K562 (cell line): ENCODE data around the gene SAP30BP. TPM values are rescaled to one million over a fixed set of nuclear protein-coding genes. Genes with fewer than 3 reads are reported as not detected.
A peak's percentile ranks its signal among the peaks of the same experiment; 100 is the strongest.

Source experiments
- POLR3G ChIP-seq: IDR thresholded peaks from 2 replicates; pipeline ENCODE4 v1.6.1; 2011; ENCODE audit not compliant: insufficient read length, insufficient replicate concordance; ENCODE audit errors: extremely low read depth
- ZNF217 ChIP-seq: sonication (generic); formaldehyde crosslinking; IDR thresholded peaks from 2 replicates; pipeline ENCODE4 v1.8.0; 2022; ENCODE audit warnings: mild to moderate bottlenecking, missing genetic modification reagents
- polyA plus RNA-seq, 8 experiments: library from polyadenylated mRNA; depleted of rRNA in 4 of 8; stranded (reverse) in 5 of 8; unstranded in 3 of 8; fragments of >200 nt; fragmentation: Nextera tagmentation in 2 of 8; fragmentation: Illumina TruSeq in 1 of 8; extraction: Ambion mirVana in 2 of 8; extraction: Trizol in 1 of 8; gene quantifications; 2 replicates each; pipeline versions ENCODE4 v1.2.1 to v1.2.3, GENCODE V29; 2011 to 2014; ENCODE audit warnings: inconsistent platforms in 1 of 8, missing spikeins in 1 of 8
- total RNA-seq, 7 experiments: library from RNA; depleted of rRNA in 6 of 7; stranded (reverse); fragments of >200 nt in 6 of 7; fragmentation: Illumina TruSeq in 2 of 7; extraction: Trizol in 2 of 7; gene quantifications; 2 replicates each; pipeline versions ENCODE4 v1.2.1 to v1.2.3, GENCODE V29; 2011 to 2021; ENCODE audit warnings: low replicate concordance in 1 of 7
- TF ChIP-seq, protein P1 (sequence below): fragments of 250-450 bp; sonication (Bioruptor Pico); IDR thresholded peaks from 2 replicates; pipeline ENCODE4 v1.5.0; 2021; ENCODE audit warnings: mild to moderate bottlenecking, borderline replicate concordance
- TF ChIP-seq, protein P2 (sequence below), 3 experiments: IDR thresholded peaks in 2 of 3; conservative IDR thresholded peaks in 1 of 3; 2 replicates each; pipeline ENCODE4 v1.5.1; 2011 to 2012; ENCODE audit warnings: low read length in 3 of 3, mild to moderate bottlenecking in 3 of 3, control low read depth in 2 of 3, improper control_type of control experiment in 1 of 3, inconsistent platforms in 1 of 3, low read depth in 1 of 3, mixed read lengths in 1 of 3, moderate library complexity in 1 of 3; ENCODE audit not compliant: insufficient read depth in 2 of 3

SAP30BP gene
- total and polyA plus RNA-seq, 9 of the 15 experiments (the other 6 are each of a cell fraction or from before 2014, with no cell fraction given), result 45.3 to 154 (median 71.7) TPM

DNA sequence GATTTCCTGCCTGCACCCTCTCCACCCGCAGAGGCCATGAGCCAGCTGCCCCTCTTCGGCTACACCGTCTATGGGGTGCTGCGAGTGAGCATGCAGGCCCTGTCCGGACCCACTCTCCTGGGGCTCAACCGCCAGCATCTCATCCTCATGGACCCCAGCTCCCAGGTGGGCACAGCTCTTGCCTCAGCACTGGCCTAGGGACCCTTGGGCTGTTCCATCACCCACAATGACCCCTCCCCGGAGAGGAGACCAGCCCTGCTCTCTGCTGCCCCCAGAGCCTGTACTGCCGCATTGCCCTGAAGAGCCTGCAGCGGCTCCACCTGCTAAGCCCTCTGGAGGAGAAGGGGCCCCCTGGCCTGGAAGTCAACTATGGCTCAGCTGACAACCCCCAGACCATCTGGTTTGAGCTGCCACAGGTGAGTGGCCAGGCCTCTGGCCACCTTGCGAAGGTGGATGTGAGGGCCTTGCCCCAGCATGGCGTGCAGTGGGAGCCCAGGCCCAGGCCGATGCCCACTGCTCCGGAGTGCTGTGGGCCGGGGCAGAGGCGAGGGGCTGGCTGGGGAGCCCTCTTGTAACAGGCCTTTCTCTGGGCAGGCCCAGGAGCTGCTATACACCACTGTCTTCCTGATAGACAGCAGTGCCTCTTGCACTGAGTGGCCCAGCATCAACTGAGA lies 41.2 kb upstream of the SAP30BP start (continued):
- TF ChIP-seq, protein P1, sequence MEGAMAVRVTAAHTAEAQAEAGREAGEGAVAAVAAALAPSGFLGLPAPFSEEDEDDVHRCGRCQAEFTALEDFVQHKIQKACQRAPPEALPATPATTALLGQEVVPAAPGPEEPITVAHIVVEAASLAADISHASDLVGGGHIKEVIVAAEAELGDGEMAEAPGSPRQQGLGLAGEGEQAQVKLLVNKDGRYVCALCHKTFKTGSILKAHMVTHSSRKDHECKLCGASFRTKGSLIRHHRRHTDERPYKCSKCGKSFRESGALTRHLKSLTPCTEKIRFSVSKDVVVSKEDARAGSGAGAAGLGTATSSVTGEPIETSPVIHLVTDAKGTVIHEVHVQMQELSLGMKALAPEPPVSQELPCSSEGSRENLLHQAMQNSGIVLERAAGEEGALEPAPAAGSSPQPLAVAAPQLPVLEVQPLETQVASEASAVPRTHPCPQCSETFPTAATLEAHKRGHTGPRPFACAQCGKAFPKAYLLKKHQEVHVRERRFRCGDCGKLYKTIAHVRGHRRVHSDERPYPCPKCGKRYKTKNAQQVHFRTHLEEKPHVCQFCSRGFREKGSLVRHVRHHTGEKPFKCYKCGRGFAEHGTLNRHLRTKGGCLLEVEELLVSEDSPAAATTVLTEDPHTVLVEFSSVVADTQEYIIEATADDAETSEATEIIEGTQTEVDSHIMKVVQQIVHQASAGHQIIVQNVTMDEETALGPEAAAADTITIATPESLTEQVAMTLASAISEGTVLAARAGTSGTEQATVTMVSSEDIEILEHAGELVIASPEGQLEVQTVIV (CRISPR knock-in tag), result no peak
- no peak for TF ChIP-seq ZNF217 (CRISPR knock-in tag)
- TF ChIP-seq, protein P2, sequence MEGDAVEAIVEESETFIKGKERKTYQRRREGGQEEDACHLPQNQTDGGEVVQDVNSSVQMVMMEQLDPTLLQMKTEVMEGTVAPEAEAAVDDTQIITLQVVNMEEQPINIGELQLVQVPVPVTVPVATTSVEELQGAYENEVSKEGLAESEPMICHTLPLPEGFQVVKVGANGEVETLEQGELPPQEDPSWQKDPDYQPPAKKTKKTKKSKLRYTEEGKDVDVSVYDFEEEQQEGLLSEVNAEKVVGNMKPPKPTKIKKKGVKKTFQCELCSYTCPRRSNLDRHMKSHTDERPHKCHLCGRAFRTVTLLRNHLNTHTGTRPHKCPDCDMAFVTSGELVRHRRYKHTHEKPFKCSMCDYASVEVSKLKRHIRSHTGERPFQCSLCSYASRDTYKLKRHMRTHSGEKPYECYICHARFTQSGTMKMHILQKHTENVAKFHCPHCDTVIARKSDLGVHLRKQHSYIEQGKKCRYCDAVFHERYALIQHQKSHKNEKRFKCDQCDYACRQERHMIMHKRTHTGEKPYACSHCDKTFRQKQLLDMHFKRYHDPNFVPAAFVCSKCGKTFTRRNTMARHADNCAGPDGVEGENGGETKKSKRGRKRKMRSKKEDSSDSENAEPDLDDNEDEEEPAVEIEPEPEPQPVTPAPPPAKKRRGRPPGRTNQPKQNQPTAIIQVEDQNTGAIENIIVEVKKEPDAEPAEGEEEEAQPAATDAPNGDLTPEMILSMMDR (IDR thresholded peaks at IDR 0.05 in 2 of 3, conservative IDR thresholded peaks at IDR 0.05 in 1 of 3; ENCODE audit: insufficient read depth in 2 of 3, low read depth in 1 of 3, low read length in 3 of 3), result peak; percentile 78 to 93 (median 89)
- TF ChIP-seq POLR3G, result no peak
- TF ChIP-seq, all 486 proteins: peak for 7
